ENCODE measurements around the gene MYH1. TPM values are rescaled to one million over a fixed set of nuclear protein-coding genes. Genes with fewer than 3 reads are reported as not detected.

The MYH1 gene
- total and polyA plus RNA-seq, 2 experiments from 2014 or later, result not detected

DNA sequence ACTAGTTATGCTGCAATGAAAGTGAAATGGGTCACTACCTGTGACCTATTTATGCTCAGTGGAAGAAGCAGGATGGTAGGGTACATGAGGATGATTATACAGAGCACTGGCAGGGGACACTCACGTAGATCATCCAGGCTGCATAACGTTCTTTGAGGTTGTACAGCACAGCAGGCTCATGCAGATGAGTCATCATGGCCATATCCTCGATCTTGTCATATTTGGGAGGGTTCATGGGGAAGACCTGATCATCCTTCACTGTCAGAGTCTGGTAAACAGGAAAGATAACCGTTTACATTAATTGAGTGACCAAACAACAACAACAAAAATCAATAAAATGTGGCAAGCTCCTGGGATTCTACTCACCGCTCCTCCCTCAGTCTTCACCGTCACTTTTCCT, 29.0 kb upstream of the MYH1 start (continued):
- TF ChIP-seq, protein P1, sequence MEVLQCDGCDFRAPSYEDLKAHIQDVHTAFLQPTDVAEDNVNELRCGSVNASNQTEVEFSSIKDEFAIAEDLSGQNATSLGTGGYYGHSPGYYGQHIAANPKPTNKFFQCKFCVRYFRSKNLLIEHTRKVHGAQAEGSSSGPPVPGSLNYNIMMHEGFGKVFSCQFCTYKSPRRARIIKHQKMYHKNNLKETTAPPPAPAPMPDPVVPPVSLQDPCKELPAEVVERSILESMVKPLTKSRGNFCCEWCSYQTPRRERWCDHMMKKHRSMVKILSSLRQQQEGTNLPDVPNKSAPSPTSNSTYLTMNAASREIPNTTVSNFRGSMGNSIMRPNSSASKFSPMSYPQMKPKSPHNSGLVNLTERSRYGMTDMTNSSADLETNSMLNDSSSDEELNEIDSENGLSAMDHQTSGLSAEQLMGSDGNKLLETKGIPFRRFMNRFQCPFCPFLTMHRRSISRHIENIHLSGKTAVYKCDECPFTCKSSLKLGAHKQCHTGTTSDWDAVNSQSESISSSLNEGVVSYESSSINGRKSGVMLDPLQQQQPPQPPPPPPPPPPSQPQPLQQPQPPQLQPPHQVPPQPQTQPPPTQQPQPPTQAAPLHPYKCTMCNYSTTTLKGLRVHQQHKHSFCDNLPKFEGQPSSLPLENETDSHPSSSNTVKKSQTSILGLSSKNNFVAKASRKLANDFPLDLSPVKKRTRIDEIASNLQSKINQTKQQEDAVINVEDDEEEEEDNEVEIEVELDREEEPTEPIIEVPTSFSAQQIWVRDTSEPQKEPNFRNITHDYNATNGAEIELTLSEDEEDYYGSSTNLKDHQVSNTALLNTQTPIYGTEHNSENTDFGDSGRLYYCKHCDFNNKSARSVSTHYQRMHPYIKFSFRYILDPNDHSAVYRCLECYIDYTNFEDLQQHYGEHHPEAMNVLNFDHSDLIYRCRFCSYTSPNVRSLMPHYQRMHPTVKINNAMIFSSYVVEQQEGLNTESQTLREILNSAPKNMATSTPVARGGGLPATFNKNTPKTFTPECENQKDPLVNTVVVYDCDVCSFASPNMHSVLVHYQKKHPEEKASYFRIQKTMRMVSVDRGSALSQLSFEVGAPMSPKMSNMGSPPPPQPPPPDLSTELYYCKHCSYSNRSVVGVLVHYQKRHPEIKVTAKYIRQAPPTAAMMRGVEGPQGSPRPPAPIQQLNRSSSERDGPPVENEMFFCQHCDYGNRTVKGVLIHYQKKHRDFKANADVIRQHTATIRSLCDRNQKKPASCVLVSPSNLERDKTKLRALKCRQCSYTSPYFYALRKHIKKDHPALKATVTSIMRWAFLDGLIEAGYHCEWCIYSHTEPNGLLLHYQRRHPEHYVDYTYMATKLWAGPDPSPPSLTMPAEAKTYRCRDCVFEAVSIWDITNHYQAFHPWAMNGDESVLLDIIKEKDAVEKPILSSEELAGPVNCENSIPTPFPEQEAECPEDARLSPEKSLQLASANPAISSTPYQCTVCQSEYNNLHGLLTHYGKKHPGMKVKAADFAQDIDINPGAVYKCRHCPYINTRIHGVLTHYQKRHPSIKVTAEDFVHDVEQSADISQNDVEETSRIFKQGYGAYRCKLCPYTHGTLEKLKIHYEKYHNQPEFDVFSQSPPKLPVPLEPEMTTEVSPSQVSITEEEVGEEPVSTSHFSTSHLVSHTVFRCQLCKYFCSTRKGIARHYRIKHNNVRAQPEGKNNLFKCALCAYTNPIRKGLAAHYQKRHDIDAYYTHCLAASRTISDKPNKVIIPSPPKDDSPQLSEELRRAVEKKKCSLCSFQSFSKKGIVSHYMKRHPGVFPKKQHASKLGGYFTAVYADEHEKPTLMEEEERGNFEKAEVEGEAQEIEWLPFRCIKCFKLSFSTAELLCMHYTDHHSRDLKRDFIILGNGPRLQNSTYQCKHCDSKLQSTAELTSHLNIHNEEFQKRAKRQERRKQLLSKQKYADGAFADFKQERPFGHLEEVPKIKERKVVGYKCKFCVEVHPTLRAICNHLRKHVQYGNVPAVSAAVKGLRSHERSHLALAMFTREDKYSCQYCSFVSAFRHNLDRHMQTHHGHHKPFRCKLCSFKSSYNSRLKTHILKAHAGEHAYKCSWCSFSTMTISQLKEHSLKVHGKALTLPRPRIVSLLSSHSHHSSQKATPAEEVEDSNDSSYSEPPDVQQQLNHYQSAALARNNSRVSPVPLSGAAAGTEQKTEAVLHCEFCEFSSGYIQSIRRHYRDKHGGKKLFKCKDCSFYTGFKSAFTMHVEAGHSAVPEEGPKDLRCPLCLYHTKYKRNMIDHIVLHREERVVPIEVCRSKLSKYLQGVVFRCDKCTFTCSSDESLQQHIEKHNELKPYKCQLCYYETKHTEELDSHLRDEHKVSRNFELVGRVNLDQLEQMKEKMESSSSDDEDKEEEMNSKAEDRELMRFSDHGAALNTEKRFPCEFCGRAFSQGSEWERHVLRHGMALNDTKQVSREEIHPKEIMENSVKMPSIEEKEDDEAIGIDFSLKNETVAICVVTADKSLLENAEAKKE (CRISPR knock-in tag; IDR thresholded peaks at IDR 0.05), result no peak
- TF ChIP-seq, protein P2, sequence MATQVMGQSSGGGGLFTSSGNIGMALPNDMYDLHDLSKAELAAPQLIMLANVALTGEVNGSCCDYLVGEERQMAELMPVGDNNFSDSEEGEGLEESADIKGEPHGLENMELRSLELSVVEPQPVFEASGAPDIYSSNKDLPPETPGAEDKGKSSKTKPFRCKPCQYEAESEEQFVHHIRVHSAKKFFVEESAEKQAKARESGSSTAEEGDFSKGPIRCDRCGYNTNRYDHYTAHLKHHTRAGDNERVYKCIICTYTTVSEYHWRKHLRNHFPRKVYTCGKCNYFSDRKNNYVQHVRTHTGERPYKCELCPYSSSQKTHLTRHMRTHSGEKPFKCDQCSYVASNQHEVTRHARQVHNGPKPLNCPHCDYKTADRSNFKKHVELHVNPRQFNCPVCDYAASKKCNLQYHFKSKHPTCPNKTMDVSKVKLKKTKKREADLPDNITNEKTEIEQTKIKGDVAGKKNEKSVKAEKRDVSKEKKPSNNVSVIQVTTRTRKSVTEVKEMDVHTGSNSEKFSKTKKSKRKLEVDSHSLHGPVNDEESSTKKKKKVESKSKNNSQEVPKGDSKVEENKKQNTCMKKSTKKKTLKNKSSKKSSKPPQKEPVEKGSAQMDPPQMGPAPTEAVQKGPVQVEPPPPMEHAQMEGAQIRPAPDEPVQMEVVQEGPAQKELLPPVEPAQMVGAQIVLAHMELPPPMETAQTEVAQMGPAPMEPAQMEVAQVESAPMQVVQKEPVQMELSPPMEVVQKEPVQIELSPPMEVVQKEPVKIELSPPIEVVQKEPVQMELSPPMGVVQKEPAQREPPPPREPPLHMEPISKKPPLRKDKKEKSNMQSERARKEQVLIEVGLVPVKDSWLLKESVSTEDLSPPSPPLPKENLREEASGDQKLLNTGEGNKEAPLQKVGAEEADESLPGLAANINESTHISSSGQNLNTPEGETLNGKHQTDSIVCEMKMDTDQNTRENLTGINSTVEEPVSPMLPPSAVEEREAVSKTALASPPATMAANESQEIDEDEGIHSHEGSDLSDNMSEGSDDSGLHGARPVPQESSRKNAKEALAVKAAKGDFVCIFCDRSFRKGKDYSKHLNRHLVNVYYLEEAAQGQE (IDR thresholded peaks at IDR 0.05; ENCODE audit: unreplicated experiment), result no peak
- TF ChIP-seq, protein P3, sequence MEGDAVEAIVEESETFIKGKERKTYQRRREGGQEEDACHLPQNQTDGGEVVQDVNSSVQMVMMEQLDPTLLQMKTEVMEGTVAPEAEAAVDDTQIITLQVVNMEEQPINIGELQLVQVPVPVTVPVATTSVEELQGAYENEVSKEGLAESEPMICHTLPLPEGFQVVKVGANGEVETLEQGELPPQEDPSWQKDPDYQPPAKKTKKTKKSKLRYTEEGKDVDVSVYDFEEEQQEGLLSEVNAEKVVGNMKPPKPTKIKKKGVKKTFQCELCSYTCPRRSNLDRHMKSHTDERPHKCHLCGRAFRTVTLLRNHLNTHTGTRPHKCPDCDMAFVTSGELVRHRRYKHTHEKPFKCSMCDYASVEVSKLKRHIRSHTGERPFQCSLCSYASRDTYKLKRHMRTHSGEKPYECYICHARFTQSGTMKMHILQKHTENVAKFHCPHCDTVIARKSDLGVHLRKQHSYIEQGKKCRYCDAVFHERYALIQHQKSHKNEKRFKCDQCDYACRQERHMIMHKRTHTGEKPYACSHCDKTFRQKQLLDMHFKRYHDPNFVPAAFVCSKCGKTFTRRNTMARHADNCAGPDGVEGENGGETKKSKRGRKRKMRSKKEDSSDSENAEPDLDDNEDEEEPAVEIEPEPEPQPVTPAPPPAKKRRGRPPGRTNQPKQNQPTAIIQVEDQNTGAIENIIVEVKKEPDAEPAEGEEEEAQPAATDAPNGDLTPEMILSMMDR (conservative IDR thresholded peaks at IDR 0.05; ENCODE audit: low read depth in 2 of 2), result no peak
- TF ChIP-seq STAT1 (IDR thresholded peaks at IDR 0.05; ENCODE audit: unreplicated experiment), result no peak
- TF ChIP-seq EZH2phosphoT487 (IDR thresholded peaks at IDR 0.05; ENCODE audit: unreplicated experiment), result no peak
- no peak for TF ChIP-seq CREB1 (CRISPR knock-in tag; IDR thresholded peaks at IDR 0.05; ENCODE audit: low read depth)
- TF ChIP-seq ZNF114 (CRISPR knock-in tag; IDR thresholded peaks at IDR 0.05), result no peak
- TF ChIP-seq NANOG (IDR thresholded peaks at IDR 0.05; ENCODE audit: borderline replicate concordance), result no peak
- no peak for TF ChIP-seq ZNF331 (CRISPR knock-in tag; IDR thresholded peaks at IDR 0.05; ENCODE audit: low read depth)
